ENCODE measurements around the gene CAPN10.

Gene CAPN10

GRCh38 chr2:240628808-240629618, 42.5 kb downstream of the CAPN10 start:
- DNase-seq = no peak
- 96% methylated on average over 16 of the region's 20 CpGs for WGBS (ENCODE audit: insufficient coverage)
- H3K4me3 ChIP-seq (ENCODE audit: control insufficient read depth in 1 of 7, extremely low read depth in 1 of 7, insufficient read depth in 4 of 7, low read depth in 2 of 7, low read length in 6 of 7) = no peak overlapping the region
- H3K27me3 ChIP-seq (replicated peaks in 2 of 5; ENCODE audit: control insufficient read depth in 4 of 5, insufficient read depth in 5 of 5, low read length in 4 of 5) = no peaks in the 10 kb centered on the region
- H3K4me1 ChIP-seq (ENCODE audit: control extremely low read depth in 1 of 4, control insufficient read depth in 4 of 4, insufficient read depth in 4 of 4, low read length in 3 of 4) = peaks cover 0 to 36% (median 34%) of the 10 kb centered on the region in 4 experiments
- H3K27ac ChIP-seq (ENCODE audit: insufficient read depth in 1 of 2, low read depth in 1 of 2, low read length in 2 of 2, poor library complexity in 1 of 2, severe bottlenecking in 2 of 2) = no peak overlapping the region
- H3K36me3 ChIP-seq (ENCODE audit: control insufficient read depth in 4 of 4, insufficient read depth in 4 of 4, low read length in 3 of 4) = peaks cover 0 to 13% (median under 1%) of the 10 kb centered on the region in 4 experiments
- ChIA-PET POLR2A (no interaction called here), CTCF (no interaction called here)
- H3K9me3 ChIP-seq (ENCODE audit: control extremely low read depth in 1 of 5, control insufficient read depth in 4 of 5, insufficient read depth in 2 of 5, low read depth in 1 of 5, low read length in 4 of 5) = peaks cover 0 to 13% (median 5%) of the 10 kb centered on the region in 5 experiments

GRCh38 chr2:240629619-240629967, 43.1 kb downstream of the CAPN10 start:
- peaks cover 0 to 13% (median under 1%) of the 10 kb centered on the region in 4 experiments for H3K36me3 ChIP-seq (ENCODE audit: control insufficient read depth in 4 of 4, insufficient read depth in 4 of 4, low read length in 3 of 4)
- peaks cover 0 to 19% (median 8%) of the 10 kb centered on the region in 5 experiments for H3K9me3 ChIP-seq (ENCODE audit: control extremely low read depth in 1 of 5, control insufficient read depth in 4 of 5, insufficient read depth in 2 of 5, low read depth in 1 of 5, low read length in 4 of 5)
- H3K4me1 ChIP-seq (ENCODE audit: control extremely low read depth in 1 of 4, control insufficient read depth in 4 of 4, insufficient read depth in 4 of 4, low read length in 3 of 4) = peaks cover 0 to 31% (median 28%) of the 10 kb centered on the region in 4 experiments
- CTCF ChIA-PET = no interaction called here
- POLR2A ChIA-PET = no interaction called here
- no peak for DNase-seq
- H3K4me3 ChIP-seq (ENCODE audit: control insufficient read depth in 1 of 7, extremely low read depth in 1 of 7, insufficient read depth in 4 of 7, low read depth in 2 of 7, low read length in 6 of 7) = no peak overlapping the region
- no peak overlapping the region for H3K27ac ChIP-seq (ENCODE audit: insufficient read depth in 1 of 2, low read depth in 1 of 2, low read length in 2 of 2, poor library complexity in 1 of 2, severe bottlenecking in 2 of 2)
- WGBS (ENCODE audit: insufficient coverage) = 97% methylated on average over 3 of the region's 5 CpGs
- no peaks in the 10 kb centered on the region for H3K27me3 ChIP-seq (replicated peaks in 2 of 5; ENCODE audit: control insufficient read depth in 4 of 5, insufficient read depth in 5 of 5, low read length in 4 of 5)

- H3K4me1 ChIP-seq (ENCODE audit: control extremely low read depth in 1 of 4, control insufficient read depth in 4 of 4, insufficient read depth in 4 of 4, low read length in 3 of 4) = peaks cover 0 to 25% (median 22%) of the 10 kb centered on the region in 4 experiments
Measured at GRCh38 chr2:240629968-240630770, 43.6 kb downstream of the CAPN10 start.

GRCh38 chr2:240630771-240631547, 44.4 kb downstream of the CAPN10 start:
- POLR2A ChIA-PET = no interaction called here
- H3K4me1 ChIP-seq (ENCODE audit: control extremely low read depth in 1 of 4, control insufficient read depth in 4 of 4, insufficient read depth in 4 of 4, low read length in 3 of 4) = peaks cover 0 to 20% (median 17%) of the 10 kb centered on the region in 4 experiments
- no peak overlapping the region for H3K4me3 ChIP-seq (ENCODE audit: control insufficient read depth in 1 of 7, extremely low read depth in 1 of 7, insufficient read depth in 4 of 7, low read depth in 2 of 7, low read length in 6 of 7)
- CTCF ChIA-PET = no interaction called here
- H3K27ac ChIP-seq (ENCODE audit: insufficient read depth in 1 of 2, low read depth in 1 of 2, low read length in 2 of 2, poor library complexity in 1 of 2, severe bottlenecking in 2 of 2) = no peak overlapping the region
- 96% methylated on average over 16 of the region's 21 CpGs for WGBS (ENCODE audit: insufficient coverage)
- peaks cover 0 to 26% (median 8%) of the 10 kb centered on the region in 5 experiments for H3K9me3 ChIP-seq (ENCODE audit: control extremely low read depth in 1 of 5, control insufficient read depth in 4 of 5, insufficient read depth in 2 of 5, low read depth in 1 of 5, low read length in 4 of 5)
- no peaks in the 10 kb centered on the region for H3K27me3 ChIP-seq (replicated peaks in 2 of 5; ENCODE audit: control insufficient read depth in 4 of 5, insufficient read depth in 5 of 5, low read length in 4 of 5)
- DNase-seq = no peak
- H3K36me3 ChIP-seq (ENCODE audit: control insufficient read depth in 4 of 4, insufficient read depth in 4 of 4, low read length in 3 of 4) = peaks cover 0 to 13% (median under 1%) of the 10 kb centered on the region in 4 experiments

More at GRCh38 chr2:240629968-240630770, 43.6 kb downstream of the CAPN10 start:
- no peaks in the 10 kb centered on the region for H3K27me3 ChIP-seq (replicated peaks in 2 of 5; ENCODE audit: control insufficient read depth in 4 of 5, insufficient read depth in 5 of 5, low read length in 4 of 5)
- H3K27ac ChIP-seq (ENCODE audit: insufficient read depth in 1 of 2, low read depth in 1 of 2, low read length in 2 of 2, poor library complexity in 1 of 2, severe bottlenecking in 2 of 2) = no peak overlapping the region
- H3K36me3 ChIP-seq (ENCODE audit: control insufficient read depth in 4 of 4, insufficient read depth in 4 of 4, low read length in 3 of 4) = peaks cover 0 to 13% (median under 1%) of the 10 kb centered on the region in 4 experiments
- DNase-seq = no peak
- ChIA-PET POLR2A (no interaction called here), CTCF (no interaction called here)
- H3K4me3 ChIP-seq (ENCODE audit: control insufficient read depth in 1 of 7, extremely low read depth in 1 of 7, insufficient read depth in 4 of 7, low read depth in 2 of 7, low read length in 6 of 7) = no peak overlapping the region
- 93% methylated on average over 48 of the region's 50 CpGs for WGBS (ENCODE audit: insufficient coverage)
- H3K9me3 ChIP-seq (ENCODE audit: control extremely low read depth in 1 of 5, control insufficient read depth in 4 of 5, insufficient read depth in 2 of 5, low read depth in 1 of 5, low read length in 4 of 5) = peaks cover 0 to 22% (median 8%) of the 10 kb centered on the region in 5 experiments

- POLR2A ChIA-PET = no interaction called here
- Histone ChIP-seq H3K27me3 (replicated peaks in 2 of 5; ENCODE audit: control insufficient read depth in 4 of 5, insufficient read depth in 5 of 5, low read length in 4 of 5) (no peaks in the 10 kb centered on the region), H3K4me1 (ENCODE audit: control extremely low read depth in 1 of 4, control insufficient read depth in 4 of 4, insufficient read depth in 4 of 4, low read length in 3 of 4) (peaks cover 0 to 15% (median 11%) of the 10 kb centered on the region in 4 experiments), H3K36me3 (ENCODE audit: control insufficient read depth in 4 of 4, insufficient read depth in 4 of 4, low read length in 3 of 4) (peaks cover 0 to 13% (median under 1%) of the 10 kb centered on the region in 4 experiments), H3K4me3 (ENCODE audit: control insufficient read depth in 1 of 7, extremely low read depth in 1 of 7, insufficient read depth in 4 of 7, low read depth in 2 of 7, low read length in 6 of 7) (no peak overlapping the region), H3K9me3 (ENCODE audit: control extremely low read depth in 1 of 5, control insufficient read depth in 4 of 5, insufficient read depth in 2 of 5, low read depth in 1 of 5, low read length in 4 of 5) (peaks cover 0 to 26% (median 8%) of the 10 kb centered on the region in 5 experiments), H3K27ac (ENCODE audit: insufficient read depth in 1 of 2, low read depth in 1 of 2, low read length in 2 of 2, poor library complexity in 1 of 2, severe bottlenecking in 2 of 2) (no peak overlapping the region)
- CTCF ChIA-PET = no interaction called here
- 97% methylated on average over 9 of the region's 11 CpGs for WGBS (ENCODE audit: insufficient coverage)
- no peak for DNase-seq
Measured at GRCh38 chr2:240631548-240632305, 45.2 kb downstream of the CAPN10 start.

- CTCF ChIA-PET = no interaction called here
- DNase-seq = no peak
- POLR2A ChIA-PET = no interaction called here
- Histone ChIP-seq H3K36me3 (ENCODE audit: control insufficient read depth in 4 of 4, insufficient read depth in 4 of 4, low read length in 3 of 4) (peaks cover 0 to 13% (median under 1%) of the 10 kb centered on the region in 4 experiments), H3K4me1 (ENCODE audit: control extremely low read depth in 1 of 4, control insufficient read depth in 4 of 4, insufficient read depth in 4 of 4, low read length in 3 of 4) (peaks cover 0 to 9% (median 5%) of the 10 kb centered on the region in 4 experiments), H3K4me3 (ENCODE audit: control insufficient read depth in 1 of 7, extremely low read depth in 1 of 7, insufficient read depth in 4 of 7, low read depth in 2 of 7, low read length in 6 of 7) (no peak overlapping the region), H3K27ac (ENCODE audit: insufficient read depth in 1 of 2, low read depth in 1 of 2, low read length in 2 of 2, poor library complexity in 1 of 2, severe bottlenecking in 2 of 2) (no peak overlapping the region), H3K27me3 (replicated peaks in 2 of 5; ENCODE audit: control insufficient read depth in 4 of 5, insufficient read depth in 5 of 5, low read length in 4 of 5) (no peaks in the 10 kb centered on the region), H3K9me3 (ENCODE audit: control extremely low read depth in 1 of 5, control insufficient read depth in 4 of 5, insufficient read depth in 2 of 5, low read depth in 1 of 5, low read length in 4 of 5) (peaks cover 0 to 26% (median 8%) of the 10 kb centered on the region in 5 experiments)
- 90% methylated on average over 1 of the region's 1 CpG for WGBS (ENCODE audit: insufficient coverage)
Measured at GRCh38 chr2:240632306-240632721, 45.8 kb downstream of the CAPN10 start.

Measured in common myeloid progenitor, CD34-positive (primary cell).